GM23338 (cell line): ENCODE measurements around the gene RNF11. TPM values are rescaled to one million over a fixed set of nuclear protein-coding genes. Genes with fewer than 3 reads are reported as not detected.
A peak's percentile ranks its signal among the peaks of the same experiment; 100 is the strongest.

ENCODE experiments used
- ATAC-seq: fragments of 200-7000 bp; cut with Tn5 transposase; 3 replicates; pipeline ENCODE4 v1.9.1; 2020
- DNase-seq: peaks from one replicate; pipeline ENCODE4 v3.0.0-alpha.2; 2015; ENCODE audit warnings: low spot score
- H2AFZ ChIP-seq: fragments of 200-600 bp; sonication (generic); 2 replicates; pipeline ENCODE4 v1.8.0; 2016; ENCODE audit warnings: antibody characterized with exemption, mild to moderate bottlenecking, moderate library complexity
- H3F3A ChIP-seq: fragments of 200-600 bp; sonication (generic); replicated peaks from 2 replicates; pipeline ENCODE4 v1.8.0; 2017; ENCODE audit warnings: antibody characterized with exemption, mixed run types, low read depth
- H3K27ac ChIP-seq: fragments of 200-600 bp; sonication (generic); 2 replicates; pipeline ENCODE4 v1.6.1; 2016; ENCODE audit warnings: low read depth
- H3K27me3 ChIP-seq: fragments of 200-600 bp; sonication (generic); 2 replicates; pipeline ENCODE4 v1.8.0; 2016; ENCODE audit warnings: mild to moderate bottlenecking, mixed run types, moderate library complexity; ENCODE audit not compliant: insufficient read depth
- H3K36me3 ChIP-seq: fragments of 200-600 bp; sonication (generic); 2 replicates; pipeline ENCODE4 v1.8.0; 2016; ENCODE audit warnings: mild to moderate bottlenecking; ENCODE audit not compliant: insufficient read depth
- H3K4me1 ChIP-seq: fragments of 200-600 bp; sonication (generic); 2 replicates; pipeline ENCODE4 v1.8.0; 2016; ENCODE audit warnings: mild to moderate bottlenecking, moderate library complexity; ENCODE audit not compliant: insufficient read depth
- H3K4me2 ChIP-seq: fragments of 200-600 bp; sonication (generic); 2 replicates; pipeline ENCODE4 v1.7.1; 2017; ENCODE audit warnings: mixed run types
- H3K4me3 ChIP-seq: fragments of 200-600 bp; sonication (generic); 2 replicates; pipeline ENCODE4 v1.6.1; 2016; ENCODE audit warnings: mixed run types
- H3K79me2 ChIP-seq: fragments of 200-600 bp; sonication (generic); replicated peaks from 2 replicates; pipeline ENCODE4 v1.8.0; 2017; ENCODE audit warnings: mild to moderate bottlenecking; ENCODE audit not compliant: insufficient read depth
- H3K9me2 ChIP-seq: fragments of 200-600 bp; sonication (generic); 2 replicates; pipeline ENCODE4 v1.8.0; 2017; ENCODE audit not compliant: insufficient read depth
- H4K20me1 ChIP-seq: fragments of 200-600 bp; sonication (generic); replicated peaks from 2 replicates; pipeline ENCODE4 v1.8.0; 2017; ENCODE audit warnings: mild to moderate bottlenecking; ENCODE audit not compliant: insufficient read depth
- H3K27ac Mint-ChIP-seq: 2 replicates; pipeline ENCODE4 v1.8.0; 2020; ENCODE audit warnings: inconsistent platforms, mild to moderate bottlenecking, moderate library complexity, mixed read lengths
- H3K27me3 Mint-ChIP-seq: 3 replicates; pipeline ENCODE4 v1.8.0; 2022; ENCODE audit warnings: low read depth, mild to moderate bottlenecking, moderate library complexity, mixed read lengths, inconsistent platforms; ENCODE audit not compliant: insufficient read depth, poor library complexity
- H3K36me3 Mint-ChIP-seq: 3 replicates; pipeline ENCODE4 v1.8.0; 2021; ENCODE audit warnings: low read depth, mild to moderate bottlenecking, inconsistent platforms, moderate library complexity, mixed read lengths
- H3K4me1 Mint-ChIP-seq: 3 replicates; pipeline ENCODE4 v1.8.0; 2020; ENCODE audit warnings: mild to moderate bottlenecking, inconsistent platforms, mixed read lengths
- H3K4me3 Mint-ChIP-seq: 3 replicates; pipeline ENCODE4 v1.8.0; 2021; ENCODE audit warnings: moderate library complexity, mild to moderate bottlenecking, inconsistent platforms, mixed read lengths
- H3K9me3 Mint-ChIP-seq: 3 replicates; pipeline ENCODE4 v1.8.0; 2020; ENCODE audit warnings: moderate library complexity, mild to moderate bottlenecking, inconsistent platforms, mixed read lengths
- CREB1 ChIP-seq: fragments of 250-450 bp; sonication (Bioruptor Pico); IDR thresholded peaks from 2 replicates; pipeline ENCODE4 v1.5.0; 2020; ENCODE audit warnings: low read depth, mild to moderate bottlenecking, moderate library complexity
- CTCF ChIP-seq, 2 experiments: fragments of 200-600 bp in 1 of 2; sonication (generic) in 1 of 2; conservative IDR thresholded peaks; 2 replicates each; pipeline versions ENCODE4 v1.5.1 to v1.6.1; 2016 to 2017; ENCODE audit warnings: antibody characterized with exemption in 2 of 2, low read depth in 2 of 2, mild to moderate bottlenecking in 2 of 2, moderate library complexity in 1 of 2
- ETS1 ChIP-seq: IDR thresholded peaks from 2 replicates; pipeline ENCODE4 v1.6.1; 2016; ENCODE audit warnings: antibody characterized with exemption
- EZH2 ChIP-seq: fragments of 200-600 bp; sonication (generic); IDR thresholded peaks from one replicate; pipeline ENCODE4 v1.8.0; 2017; ENCODE audit warnings: antibody characterized with exemption, mild to moderate bottlenecking, low read depth; ENCODE audit not compliant: unreplicated experiment
- EZH2phosphoT487 ChIP-seq: fragments of 200-600 bp; sonication (generic); IDR thresholded peaks from one replicate; pipeline ENCODE4 v1.8.1; 2018; ENCODE audit warnings: antibody characterized with exemption; ENCODE audit not compliant: unreplicated experiment
- JUNB ChIP-seq: IDR thresholded peaks from one replicate; pipeline ENCODE4 v1.6.1; 2016; ENCODE audit warnings: antibody characterized with exemption; ENCODE audit not compliant: unreplicated experiment
- NANOG ChIP-seq: IDR thresholded peaks from 2 replicates; pipeline ENCODE4 v1.6.1; 2016; ENCODE audit warnings: antibody characterized with exemption, borderline replicate concordance
- POLR2AphosphoS5 ChIP-seq: IDR thresholded peaks from 2 replicates; pipeline ENCODE4 v1.6.1; 2016; ENCODE audit warnings: antibody characterized with exemption, low read depth
- REST ChIP-seq: IDR thresholded peaks from one replicate; pipeline ENCODE4 v1.6.1; 2018; ENCODE audit warnings: antibody characterized with exemption; ENCODE audit not compliant: unreplicated experiment
- STAT1 ChIP-seq: IDR thresholded peaks from one replicate; pipeline ENCODE4 v1.6.1; 2016; ENCODE audit warnings: antibody characterized with exemption; ENCODE audit not compliant: unreplicated experiment
- ZNF114 ChIP-seq: fragments of 250-450 bp; sonication (Bioruptor Pico); IDR thresholded peaks from 2 replicates; pipeline ENCODE4 v1.5.0; 2020; ENCODE audit warnings: mild to moderate bottlenecking, moderate library complexity
- ZNF331 ChIP-seq: fragments of 250-450 bp; sonication (Bioruptor Pico); IDR thresholded peaks from 2 replicates; pipeline ENCODE4 v1.5.0; 2020; ENCODE audit warnings: low read depth, mild to moderate bottlenecking, moderate library complexity
- ZNF462 ChIP-seq: fragments of 250-450 bp; sonication (Bioruptor Pico); IDR thresholded peaks from 2 replicates; pipeline ENCODE4 v1.5.0; 2020; ENCODE audit warnings: mild to moderate bottlenecking, moderate library complexity
- polyA plus RNA-seq: library from polyadenylated mRNA; unstranded; fragments of >200 nt; fragmentation: Nextera tagmentation; extraction: Ambion mirVana; gene quantifications from 2 replicates; pipeline ENCODE4 v1.2.1, GENCODE V29; 2016
- total RNA-seq: library from RNA; depleted of rRNA; stranded (reverse); fragments of >200 nt; shearing (Covaris generic); gene quantifications from 2 replicates; pipeline ENCODE4 v1.2.3, GENCODE V29; 2014

RNF11 gene
- total and polyA plus RNA-seq, 2 experiments from 2014 or later: 22.3 to 43.0 TPM

GRCh38 chr1:51297401-51298321 lies 61.6 kb downstream of the RNF11 start:
- Histone ChIP-seq H3K4me1 (peaks cover 5% of the 10 kb centered on the region; the same call in 1 of the 2 replicates), H3K4me2 (peak overlapping the region; percentile 49; the same call in 1 of the 2 replicates)
- H3K9me3 Mint-ChIP-seq: peaks cover 10% of the 10 kb centered on the region; the same call in 2 of the 3 replicates

More at GRCh38 chr1:51297401-51298321, 61.6 kb downstream of the RNF11 start:
- Mint-ChIP-seq H3K4me3 (no peak overlapping the region; the same call in 2 of the 3 replicates), H3K4me1 (peaks cover 17% of the 10 kb centered on the region; the same call in 2 of the 3 replicates), H3K36me3 (no peaks in the 10 kb centered on the region; the same call in 2 of the 3 replicates), H3K27ac (no peak overlapping the region), H3K27me3 (peaks cover 15% of the 10 kb centered on the region)
- H3F3A ChIP-seq: no peaks in the 10 kb centered on the region
- DNase-seq (no peak), ATAC-seq (no peak)
- H4K20me1 ChIP-seq: no peaks in the 10 kb centered on the region
- no peaks in the 10 kb centered on the region for H3K9me2 ChIP-seq
- no peak for TF ChIP-seq CTCF (conservative IDR thresholded peaks at IDR 0.05; ENCODE audit: low read depth in 2 of 2)
- no peak for TF ChIP-seq ZNF331 (CRISPR knock-in tag)
- no peak for TF ChIP-seq ZNF114 (CRISPR knock-in tag)
- TF ChIP-seq JUNB: no peak
- no peak for TF ChIP-seq ETS1
- TF ChIP-seq REST: no peak
- TF ChIP-seq STAT1: no peak
- TF ChIP-seq ZNF462 (CRISPR knock-in tag): no peak
- no peak for TF ChIP-seq EZH2phosphoT487
- TF ChIP-seq CREB1 (CRISPR knock-in tag): no peak
- no peak for TF ChIP-seq NANOG
- no peak for TF ChIP-seq POLR2AphosphoS5
- TF ChIP-seq EZH2: no peak
- 0 out of 2 replicates have a peak overlapping the region, but pooled peaks have one; percentile 8 for H3K4me3 ChIP-seq
- H3K27ac ChIP-seq: no peak overlapping the region
- peak overlapping the region; percentile 97 for H2AFZ ChIP-seq
- H3K27me3 ChIP-seq: no peaks in the 10 kb centered on the region
- H3K36me3 ChIP-seq: no peaks in the 10 kb centered on the region
- H3K79me2 ChIP-seq: no peaks in the 10 kb centered on the region
